ENCODE results near the gene ITPRID1.

ITPRID1 gene

GRCh38 chr7:31683445-31684225 lies 169.7 kb downstream of the ITPRID1 start:
- Histone ChIP-seq H3K27ac (ENCODE audit: low read depth, low read length) (no peak overlapping the region), H4K20me1 (ENCODE audit: low read depth, low read length) (no peaks in the 10 kb centered on the region), H3K79me2 (ENCODE audit: insufficient read depth, low read length) (no peaks in the 10 kb centered on the region), H3K4me2 (ENCODE audit: low read depth, low read length, poor library complexity, severe bottlenecking) (no peak overlapping the region), H3K9me3 (ENCODE audit: insufficient read depth, low read length) (no peaks in the 10 kb centered on the region), H3K27me3 (ENCODE audit: low read length) (no peaks in the 10 kb centered on the region), H3K36me3 (ENCODE audit: low read length) (no peaks in the 10 kb centered on the region), H2AFZ (ENCODE audit: low read depth, low read length, severe bottlenecking) (no peak overlapping the region), H3K9me2 (replicated peaks; ENCODE audit: insufficient read depth, low read length) (no peaks in the 10 kb centered on the region), H3F3A (ENCODE audit: insufficient read depth) (no peaks in the 10 kb centered on the region), H3K9ac (ENCODE audit: low read length) (no peak overlapping the region), H3K4me3 (ENCODE audit: insufficient read depth, low read length, poor library complexity, severe bottlenecking) (no peak overlapping the region)
- TF ChIP-seq EZH2phosphoT487 (conservative IDR thresholded peaks at IDR 0.05; ENCODE audit: low read length) = no peak
- no peak for TF ChIP-seq CTCF (IDR thresholded peaks at IDR 0.05; ENCODE audit: insufficient read depth, low read length, poor library complexity, severe bottlenecking)

GRCh38 chr7:31687024-31687748 lies 173.3 kb downstream of the ITPRID1 start, which contains the start of gene PPP1R17:
PPP1R17 (plus strand) TSS chr7:31687215; CDS start chr7:31692442, 5,227 bp downstream.
- H3K9ac ChIP-seq (ENCODE audit: low read length) = peak within 1 kb of the TSS; percentile 17
- TF ChIP-seq CTCF (IDR thresholded peaks at IDR 0.05; ENCODE audit: insufficient read depth, low read length, poor library complexity, severe bottlenecking) (no peak), EZH2phosphoT487 (conservative IDR thresholded peaks at IDR 0.05; ENCODE audit: low read length) (no peak)
- no peak within 1 kb of the TSS for H3K27ac ChIP-seq (ENCODE audit: low read depth, low read length)
- H3K4me2 ChIP-seq (ENCODE audit: low read depth, low read length, poor library complexity, severe bottlenecking) = peak within 1 kb of the TSS; percentile 36
- no peak within 1 kb of the TSS for H2AFZ ChIP-seq (ENCODE audit: low read depth, low read length, severe bottlenecking)
- no peaks in the 10 kb centered on the region for H3K9me2 ChIP-seq (replicated peaks; ENCODE audit: insufficient read depth, low read length)
- H3K9me3 ChIP-seq (ENCODE audit: insufficient read depth, low read length) = no peaks in the 10 kb centered on the region
- H4K20me1 ChIP-seq (ENCODE audit: low read depth, low read length) = no peaks in the 10 kb centered on the region
- H3F3A ChIP-seq (ENCODE audit: insufficient read depth) = no peaks in the 10 kb centered on the region
- no peaks in the 10 kb centered on the region for H3K36me3 ChIP-seq (ENCODE audit: low read length)
- no peaks in the 10 kb centered on the region for H3K79me2 ChIP-seq (ENCODE audit: insufficient read depth, low read length)
- H3K4me3 ChIP-seq (ENCODE audit: insufficient read depth, low read length, poor library complexity, severe bottlenecking) = no peak within 1 kb of the TSS
- no peaks in the 10 kb centered on the region for H3K27me3 ChIP-seq (ENCODE audit: low read length)

- no peak for TF ChIP-seq EZH2phosphoT487 (conservative IDR thresholded peaks at IDR 0.05; ENCODE audit: low read length)
- Histone ChIP-seq H3K27ac (ENCODE audit: low read depth, low read length) (peak overlapping the region; percentile 18), H2AFZ (ENCODE audit: low read depth, low read length, severe bottlenecking) (no peak overlapping the region), H3K79me2 (ENCODE audit: insufficient read depth, low read length) (no peaks in the 10 kb centered on the region), H3K27me3 (ENCODE audit: low read length) (no peaks in the 10 kb centered on the region), H3F3A (ENCODE audit: insufficient read depth) (no peaks in the 10 kb centered on the region), H3K9me2 (replicated peaks; ENCODE audit: insufficient read depth, low read length) (no peaks in the 10 kb centered on the region), H3K9me3 (ENCODE audit: insufficient read depth, low read length) (no peaks in the 10 kb centered on the region), H3K4me2 (ENCODE audit: low read depth, low read length, poor library complexity, severe bottlenecking) (peak overlapping the region; percentile 36), H3K4me3 (ENCODE audit: insufficient read depth, low read length, poor library complexity, severe bottlenecking) (no peak overlapping the region), H3K36me3 (ENCODE audit: low read length) (no peaks in the 10 kb centered on the region), H4K20me1 (ENCODE audit: low read depth, low read length) (no peaks in the 10 kb centered on the region), H3K9ac (ENCODE audit: low read length) (peak overlapping the region; percentile 17)
Observed at GRCh38 chr7:31688372-31688771, 174.5 kb downstream of the ITPRID1 start.
